ENCODE results near the gene CDH4. TPM values are rescaled to one million over a fixed set of nuclear protein-coding genes. Genes with fewer than 3 reads are reported as not detected.

Gene CDH4
- total RNA-seq, 1 experiment from 2014 or later, result not detected

DNA sequence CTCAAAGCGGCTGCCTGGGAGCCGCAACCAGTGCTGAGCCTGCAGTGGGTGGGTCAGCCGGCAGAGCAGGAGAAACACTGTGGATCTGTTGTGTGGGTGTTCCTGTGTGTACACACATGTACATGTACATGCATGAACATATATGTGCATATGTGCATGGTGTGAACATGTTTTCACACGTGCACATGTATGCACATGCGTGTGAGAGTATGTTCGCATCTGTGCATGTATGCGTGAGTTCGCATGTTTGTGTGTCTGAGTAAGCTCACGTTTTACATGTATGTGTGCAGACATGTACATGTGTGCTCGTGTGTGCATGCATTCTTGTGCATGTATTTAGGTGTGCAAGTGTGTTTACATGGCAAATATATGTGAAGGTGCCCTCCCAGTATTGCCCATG, 302.6 kb downstream of the CDH4 start:
- Mint-ChIP-seq H3K4me3 (ENCODE audit: unreplicated experiment) (no peak overlapping the region), H3K9me3 (ENCODE audit: unreplicated experiment) (peaks cover 29% of the 10 kb centered on the region), H3K36me3 (ENCODE audit: insufficient read depth, unreplicated experiment) (no peaks in the 10 kb centered on the region), H3K27me3 (ENCODE audit: insufficient read depth, unreplicated experiment) (peaks cover 18% of the 10 kb centered on the region), H3K27ac (ENCODE audit: unreplicated experiment) (no peak overlapping the region), H3K4me1 (ENCODE audit: low read depth, unreplicated experiment) (no peaks in the 10 kb centered on the region)
- intact Hi-C loops (cut with micrococcal nuclease; ENCODE audit: unreplicated experiment), result no loop called here
- BruUV-seq (replicated peaks), result no TSS peak
- CTCF ChIA-PET, result no interaction called here
- peaks cover 16% of the 10 kb centered on the region for H3K9me3 ChIP-seq
- POLR2A ChIA-PET, result no interaction called here
- H3K4me1 ChIP-seq, result no peaks in the 10 kb centered on the region
- TF ChIP-seq, protein P1, sequence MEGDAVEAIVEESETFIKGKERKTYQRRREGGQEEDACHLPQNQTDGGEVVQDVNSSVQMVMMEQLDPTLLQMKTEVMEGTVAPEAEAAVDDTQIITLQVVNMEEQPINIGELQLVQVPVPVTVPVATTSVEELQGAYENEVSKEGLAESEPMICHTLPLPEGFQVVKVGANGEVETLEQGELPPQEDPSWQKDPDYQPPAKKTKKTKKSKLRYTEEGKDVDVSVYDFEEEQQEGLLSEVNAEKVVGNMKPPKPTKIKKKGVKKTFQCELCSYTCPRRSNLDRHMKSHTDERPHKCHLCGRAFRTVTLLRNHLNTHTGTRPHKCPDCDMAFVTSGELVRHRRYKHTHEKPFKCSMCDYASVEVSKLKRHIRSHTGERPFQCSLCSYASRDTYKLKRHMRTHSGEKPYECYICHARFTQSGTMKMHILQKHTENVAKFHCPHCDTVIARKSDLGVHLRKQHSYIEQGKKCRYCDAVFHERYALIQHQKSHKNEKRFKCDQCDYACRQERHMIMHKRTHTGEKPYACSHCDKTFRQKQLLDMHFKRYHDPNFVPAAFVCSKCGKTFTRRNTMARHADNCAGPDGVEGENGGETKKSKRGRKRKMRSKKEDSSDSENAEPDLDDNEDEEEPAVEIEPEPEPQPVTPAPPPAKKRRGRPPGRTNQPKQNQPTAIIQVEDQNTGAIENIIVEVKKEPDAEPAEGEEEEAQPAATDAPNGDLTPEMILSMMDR (IDR thresholded peaks at IDR 0.05; ENCODE audit: insufficient read depth in 1 of 2, low read depth in 1 of 2, low read length in 1 of 2, severe bottlenecking in 1 of 2, unreplicated experiment in 1 of 2), result no peak
- no peaks in the 10 kb centered on the region for H3K27me3 ChIP-seq (replicated peaks; ENCODE audit: control insufficient read depth, insufficient read depth, low read length)
- no peak overlapping the region for H3K4me3 ChIP-seq (ENCODE audit: low read depth, low read length)
- H3K36me3 ChIP-seq (ENCODE audit: control insufficient read depth, insufficient read depth, low read length), result no peaks in the 10 kb centered on the region
- DNase-seq, result no peak

DNA sequence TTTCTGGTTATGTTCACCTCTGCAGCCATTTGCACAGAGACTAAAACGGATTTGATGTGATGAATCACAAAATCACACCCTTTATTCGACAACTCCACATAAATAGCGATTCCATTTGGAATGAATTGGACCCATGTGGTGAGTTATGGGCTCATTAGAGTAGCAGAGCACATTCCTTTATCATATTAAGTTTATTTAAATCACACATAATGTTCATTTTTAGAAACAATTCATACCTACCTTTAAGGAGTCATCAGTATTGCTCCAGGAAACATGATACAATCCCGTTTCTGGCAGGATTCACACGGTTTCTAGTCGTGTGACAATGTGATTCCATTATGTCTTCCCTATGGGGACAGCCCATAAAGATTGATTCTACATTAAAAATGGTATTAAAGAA, 303.5 kb downstream of the CDH4 start:
- intact Hi-C loops (cut with micrococcal nuclease; ENCODE audit: unreplicated experiment), result no loop called here
- Histone ChIP-seq H3K9me3 (peaks cover 16% of the 10 kb centered on the region), H3K4me3 (ENCODE audit: low read depth, low read length) (no peak overlapping the region), H3K4me1 (no peaks in the 10 kb centered on the region), H3K27me3 (replicated peaks; ENCODE audit: control insufficient read depth, insufficient read depth, low read length) (no peaks in the 10 kb centered on the region), H3K36me3 (ENCODE audit: control insufficient read depth, insufficient read depth, low read length) (no peaks in the 10 kb centered on the region)
- H3K9me3 Mint-ChIP-seq (ENCODE audit: unreplicated experiment), result peaks cover 29% of the 10 kb centered on the region
- no TSS peak for BruUV-seq (replicated peaks)
- no peaks in the 10 kb centered on the region for H3K36me3 Mint-ChIP-seq (ENCODE audit: insufficient read depth, unreplicated experiment)
- H3K27me3 Mint-ChIP-seq (ENCODE audit: insufficient read depth, unreplicated experiment), result peaks cover 22% of the 10 kb centered on the region
- no peak overlapping the region for H3K27ac Mint-ChIP-seq (ENCODE audit: unreplicated experiment)
- ChIA-PET CTCF (no interaction called here), POLR2A (no interaction called here)
- TF ChIP-seq, protein P1 (IDR thresholded peaks at IDR 0.05; ENCODE audit: insufficient read depth in 1 of 2, low read depth in 1 of 2, low read length in 1 of 2, severe bottlenecking in 1 of 2, unreplicated experiment in 1 of 2), result no peak
- H3K4me1 Mint-ChIP-seq (ENCODE audit: low read depth, unreplicated experiment), result no peaks in the 10 kb centered on the region
- DNase-seq, result no peak
- H3K4me3 Mint-ChIP-seq (ENCODE audit: unreplicated experiment), result no peak overlapping the region

- no peak overlapping the region for H3K4me3 Mint-ChIP-seq (ENCODE audit: unreplicated experiment)
- Histone ChIP-seq H3K4me1 (no peaks in the 10 kb centered on the region), H3K4me3 (ENCODE audit: low read depth, low read length) (no peak overlapping the region), H3K9me3 (peaks cover 13% of the 10 kb centered on the region), H3K27me3 (replicated peaks; ENCODE audit: control insufficient read depth, insufficient read depth, low read length) (no peaks in the 10 kb centered on the region), H3K36me3 (ENCODE audit: control insufficient read depth, insufficient read depth, low read length) (no peaks in the 10 kb centered on the region)
- no peaks in the 10 kb centered on the region for H3K4me1 Mint-ChIP-seq (ENCODE audit: low read depth, unreplicated experiment)
- peaks cover 27% of the 10 kb centered on the region for H3K9me3 Mint-ChIP-seq (ENCODE audit: unreplicated experiment)
- ChIA-PET CTCF (no interaction called here), POLR2A (no interaction called here)
- H3K27ac Mint-ChIP-seq (ENCODE audit: unreplicated experiment), result no peak overlapping the region
- intact Hi-C loops (cut with micrococcal nuclease; ENCODE audit: unreplicated experiment), result no loop called here
- peaks cover 22% of the 10 kb centered on the region for H3K27me3 Mint-ChIP-seq (ENCODE audit: insufficient read depth, unreplicated experiment)
- TF ChIP-seq, protein P1 (IDR thresholded peaks at IDR 0.05; ENCODE audit: insufficient read depth in 1 of 2, low read depth in 1 of 2, low read length in 1 of 2, severe bottlenecking in 1 of 2, unreplicated experiment in 1 of 2), result no peak
- DNase-seq, result no peak
- no peaks in the 10 kb centered on the region for H3K36me3 Mint-ChIP-seq (ENCODE audit: insufficient read depth, unreplicated experiment)
- no TSS peak for BruUV-seq (replicated peaks)
Observed at GRCh38 chr20:61556111-61556510, 304.1 kb downstream of the CDH4 start.
